Erythroblast (primary cell): ENCODE measurements around the gene PRPSAP1.

ENCODE experiments used
- GATA1 ChIP-seq: IDR thresholded peaks from 2 replicates; pipeline ENCODE4 v1.6.1; 2011; ENCODE audit warnings: low read depth, mild to moderate bottlenecking, control low read depth, low read length, moderate library complexity
- POLR2A ChIP-seq: IDR thresholded peaks from 2 replicates; pipeline ENCODE4 v1.6.1; 2011; ENCODE audit warnings: mild to moderate bottlenecking, low read length

GRCh38 chr17:76359375-76359774 lies 5.7 kb upstream of the PRPSAP1 start:
- TF ChIP-seq POLR2A (no peak), GATA1 (no peak)
